Epithelial cell of proximal tubule (primary cell): ENCODE results near the gene R3HDM2. TPM values are rescaled to one million over a fixed set of nuclear protein-coding genes. Genes with fewer than 3 reads are reported as not detected.

Source experiments
- DNase-seq: peaks from one replicate; pipeline ENCODE4 v3.0.0-alpha.2; 2011; ENCODE audit warnings: low read depth
- H3K4me3 ChIP-seq: 2 replicates; pipeline ENCODE4 v1.5.1; 2011; ENCODE audit warnings: low read depth, mild to moderate bottlenecking, low read length
- CTCF ChIP-seq: conservative IDR thresholded peaks from 2 replicates; pipeline ENCODE4 v1.5.1; 2012; ENCODE audit warnings: low read depth, mild to moderate bottlenecking, low read length
- total RNA-seq: library from RNA; depleted of rRNA; stranded (reverse); fragments of >200 nt; gene quantifications from 2 replicates; pipeline ENCODE4 v1.2.3, GENCODE V29; 2015

The R3HDM2 gene
- total RNA-seq, 1 donor from 2014 or later: 12.5 TPM

GRCh38 chr12:57219205-57219992, 211.4 kb downstream of the R3HDM2 start:
- DNase-seq: no peak
- no peak for TF ChIP-seq CTCF
- H3K4me3 ChIP-seq: no peak overlapping the region

- no peak for TF ChIP-seq CTCF
- DNase-seq: no peak
- H3K4me3 ChIP-seq: no peak overlapping the region
Measured at GRCh38 chr12:57218030-57218853, 212.6 kb downstream of the R3HDM2 start.

- TF ChIP-seq CTCF: no peak
- DNase-seq: no peak
- peak overlapping the region; percentile 35 for H3K4me3 ChIP-seq
Measured at GRCh38 chr12:57216921-57217879, 213.6 kb downstream of the R3HDM2 start.

- no peak for TF ChIP-seq CTCF
- no peak for DNase-seq
- peak within 1 kb of the TSS; percentile 35 for H3K4me3 ChIP-seq
Measured at GRCh38 chr12:57216014-57216911, 214.6 kb downstream of the R3HDM2 start, which contains the start of gene NXPH4. TSS of gene NXPH4 (plus strand) at chr12:57216794. CDS start at chr12:57216970, 176 bp downstream.

- no peak for DNase-seq
Measured at GRCh38 chr12:57215668-57216013, 215.2 kb downstream of the R3HDM2 start.

More at GRCh38 chr12:57215668-57216013, 215.2 kb downstream of the R3HDM2 start:
- no peak overlapping the region for H3K4me3 ChIP-seq
- no peak for TF ChIP-seq CTCF
